AG04450 (cell line): Measurements from ENCODE around the gene CORO6. TPM values are rescaled to one million over a fixed set of nuclear protein-coding genes. Genes with fewer than 3 reads are reported as not detected.

ENCODE experiments used
- CTCF ChIA-PET: fragments of 300-600, 350-600 bp; formaldehyde crosslinking; extraction: SDS; loops from one replicate; lab custom pipeline; 2022; ENCODE audit warnings: antibody characterized with exemption, inconsistent platforms; lab: Charles Lee
- POLR2A ChIA-PET: fragments of 350-600 bp; formaldehyde crosslinking; extraction: SDS; loops from one replicate; lab custom pipeline; 2021; ENCODE audit warnings: antibody characterized with exemption, inconsistent platforms; lab: Yijun Ruan, JAX
- DNase-seq: peaks from one replicate; pipeline ENCODE4 v3.0.0-alpha.2; 2011; ENCODE audit warnings: low read depth, low spot score
- H3K27ac ChIP-seq: one replicate; pipeline ENCODE4 v1.5.1; 2012; ENCODE audit warnings: low read depth, low read length, control low read depth
- H3K27me3 ChIP-seq: one replicate; pipeline ENCODE4 v1.6.0; 2012; ENCODE audit warnings: low read length; ENCODE audit not compliant: control insufficient read depth, insufficient read depth
- H3K4me3 ChIP-seq: 2 replicates; pipeline ENCODE4 v1.5.1; 2011; ENCODE audit warnings: mild to moderate bottlenecking, low read depth, low read length, control low read depth
- H3K9me3 ChIP-seq: 2 replicates; pipeline ENCODE4 v1.5.1; 2012; ENCODE audit warnings: low read length; ENCODE audit not compliant: control insufficient read depth, insufficient read depth
- CTCF ChIP-seq: IDR thresholded peaks from 2 replicates; pipeline ENCODE4 v1.5.1; 2011; ENCODE audit warnings: low read depth, low read length, control low read depth, inconsistent platforms
- polyA plus RNA-seq: library from polyadenylated mRNA; depleted of rRNA; stranded (reverse); fragments of >200 nt; gene quantifications from 2 replicates; pipeline ENCODE4 v1.2.3, GENCODE V29; 2011

Gene CORO6
- polyA plus RNA-seq, 1 experiment, result 9.3 TPM

GRCh38 chr17:29640413-29640812, 17.7 kb upstream of the CORO6 start:
- no peaks in the 10 kb centered on the region for H3K9me3 ChIP-seq
- H3K4me3 ChIP-seq, result no peak overlapping the region
- DNase-seq, result peak; percentile 27
- ChIA-PET CTCF (interaction anchor here (0.7 to 2.3 kb wide), 9 partner anchors 23 to 453 kb away, joined by 3 to 64 read pairs (median 8); no protein-coding TSS in a partner anchor), POLR2A (interaction anchor here (0.6 kb wide), 1 partner anchor 111 kb away, joined by 3 read pairs; no protein-coding TSS in a partner anchor)
- no peak for TF ChIP-seq CTCF
- peak overlapping the region; percentile 68 for H3K27ac ChIP-seq
- H3K27me3 ChIP-seq, result no peaks in the 10 kb centered on the region

GRCh38 chr17:29633886-29634285, 11.2 kb upstream of the CORO6 start:
- Histone ChIP-seq H3K4me3 (no peak overlapping the region), H3K27ac (no peak overlapping the region), H3K27me3 (no peaks in the 10 kb centered on the region), H3K9me3 (no peaks in the 10 kb centered on the region)
- POLR2A ChIA-PET, result no interaction called here
- DNase-seq, result no peak
- no peak for TF ChIP-seq CTCF
- CTCF ChIA-PET, result interaction anchor here (0.9 to 1.3 kb wide), 2 partner anchors 16 to 298 kb away, joined by 3 read pairs; no protein-coding TSS in a partner anchor

- Histone ChIP-seq H3K27me3 (no peaks in the 10 kb centered on the region), H3K9me3 (no peaks in the 10 kb centered on the region), H3K27ac (no peak overlapping the region), H3K4me3 (no peak overlapping the region)
- ChIA-PET CTCF (interaction anchor here (0.8 kb wide), 1 partner anchor 14 kb away, joined by 3 read pairs; no protein-coding TSS in a partner anchor), POLR2A (no interaction called here)
- no peak for TF ChIP-seq CTCF
- no peak for DNase-seq
Observed at GRCh38 chr17:29630630-29631193, 8.0 kb upstream of the CORO6 start.

- Histone ChIP-seq H3K9me3 (no peaks in the 10 kb centered on the region), H3K27me3 (no peaks in the 10 kb centered on the region), H3K4me3 (no peak overlapping the region), H3K27ac (no peak overlapping the region)
- ChIA-PET CTCF (no interaction called here), POLR2A (no interaction called here)
- TF ChIP-seq CTCF, result no peak
- DNase-seq, result no peak
Observed at GRCh38 chr17:29629839-29630238, 7.1 kb upstream of the CORO6 start.

GRCh38 chr17:29628644-29629043, 5.9 kb upstream of the CORO6 start:
- no peak overlapping the region for H3K27ac ChIP-seq
- CTCF ChIA-PET, result no interaction called here
- DNase-seq, result no peak
- POLR2A ChIA-PET, result no interaction called here
- TF ChIP-seq CTCF, result no peak
- H3K27me3 ChIP-seq, result no peaks in the 10 kb centered on the region
- no peak overlapping the region for H3K4me3 ChIP-seq
- no peaks in the 10 kb centered on the region for H3K9me3 ChIP-seq
